ENCODE data around the gene CDH15. TPM values are rescaled to one million over a fixed set of nuclear protein-coding genes. Genes with fewer than 3 reads are reported as not detected.

The CDH15 gene
- total and polyA plus RNA-seq, 4 donors: 0.09 to 2.1 (median 1.3) TPM

DNA sequence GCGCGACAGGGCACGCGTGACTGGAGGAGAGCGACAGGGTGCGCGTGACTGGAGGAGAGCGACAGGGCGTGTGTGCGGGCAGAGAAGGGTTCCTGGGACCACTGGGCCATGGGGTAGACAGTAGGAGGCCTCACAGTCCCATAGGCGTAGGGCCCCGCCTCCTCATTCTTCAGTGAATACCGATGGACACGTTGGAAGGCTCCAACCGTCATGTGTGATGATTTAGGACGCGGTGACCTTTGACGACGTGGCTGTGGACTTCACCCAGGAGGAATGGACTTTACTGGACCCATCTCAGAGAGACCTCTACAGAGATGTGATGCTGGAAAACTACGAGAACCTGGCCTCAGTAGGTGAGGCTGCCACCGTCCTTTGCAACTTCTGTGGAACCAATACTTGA lies 51.4 kb downstream of the CDH15 start:
- DNase-seq: no peak
- ATAC-seq (ENCODE audit: insufficient read depth, low FRiP score): no peak
- Histone ChIP-seq H3K9me3 (ENCODE audit: control insufficient read depth in 4 of 4, insufficient read depth in 3 of 4, low read length in 3 of 4) (peaks cover 4 to 16% (median 9%) of the 10 kb centered on the region in 4 donors), H3K9ac (ENCODE audit: insufficient read depth in 1 of 2, low read length in 2 of 2) (no peak overlapping the region), H3K27me3 (ENCODE audit: control insufficient read depth in 3 of 3, insufficient read depth in 3 of 3, low read length in 2 of 3) (no peaks in the 10 kb centered on the region), H3K4me3 (no peak overlapping the region), H3K36me3 (ENCODE audit: control insufficient read depth in 4 of 4, insufficient read depth in 4 of 4, low read length in 4 of 4) (peaks cover 29 to 57% (median 45%) of the 10 kb centered on the region in 4 donors), H3K27ac (ENCODE audit: low read depth in 1 of 2, low read length in 1 of 2) (no peak overlapping the region), H3K4me1 (ENCODE audit: control insufficient read depth in 5 of 5, insufficient read depth in 5 of 5, low read length in 5 of 5) (no peaks in the 10 kb centered on the region)
- TF ChIP-seq, protein P1, sequence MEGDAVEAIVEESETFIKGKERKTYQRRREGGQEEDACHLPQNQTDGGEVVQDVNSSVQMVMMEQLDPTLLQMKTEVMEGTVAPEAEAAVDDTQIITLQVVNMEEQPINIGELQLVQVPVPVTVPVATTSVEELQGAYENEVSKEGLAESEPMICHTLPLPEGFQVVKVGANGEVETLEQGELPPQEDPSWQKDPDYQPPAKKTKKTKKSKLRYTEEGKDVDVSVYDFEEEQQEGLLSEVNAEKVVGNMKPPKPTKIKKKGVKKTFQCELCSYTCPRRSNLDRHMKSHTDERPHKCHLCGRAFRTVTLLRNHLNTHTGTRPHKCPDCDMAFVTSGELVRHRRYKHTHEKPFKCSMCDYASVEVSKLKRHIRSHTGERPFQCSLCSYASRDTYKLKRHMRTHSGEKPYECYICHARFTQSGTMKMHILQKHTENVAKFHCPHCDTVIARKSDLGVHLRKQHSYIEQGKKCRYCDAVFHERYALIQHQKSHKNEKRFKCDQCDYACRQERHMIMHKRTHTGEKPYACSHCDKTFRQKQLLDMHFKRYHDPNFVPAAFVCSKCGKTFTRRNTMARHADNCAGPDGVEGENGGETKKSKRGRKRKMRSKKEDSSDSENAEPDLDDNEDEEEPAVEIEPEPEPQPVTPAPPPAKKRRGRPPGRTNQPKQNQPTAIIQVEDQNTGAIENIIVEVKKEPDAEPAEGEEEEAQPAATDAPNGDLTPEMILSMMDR (IDR thresholded peaks at IDR 0.05; ENCODE audit: control extremely low read depth, extremely low read depth): no peak
- WGBS, 2 donors: 95% methylated on average over 21 of the region's 21 CpGs

DNA sequence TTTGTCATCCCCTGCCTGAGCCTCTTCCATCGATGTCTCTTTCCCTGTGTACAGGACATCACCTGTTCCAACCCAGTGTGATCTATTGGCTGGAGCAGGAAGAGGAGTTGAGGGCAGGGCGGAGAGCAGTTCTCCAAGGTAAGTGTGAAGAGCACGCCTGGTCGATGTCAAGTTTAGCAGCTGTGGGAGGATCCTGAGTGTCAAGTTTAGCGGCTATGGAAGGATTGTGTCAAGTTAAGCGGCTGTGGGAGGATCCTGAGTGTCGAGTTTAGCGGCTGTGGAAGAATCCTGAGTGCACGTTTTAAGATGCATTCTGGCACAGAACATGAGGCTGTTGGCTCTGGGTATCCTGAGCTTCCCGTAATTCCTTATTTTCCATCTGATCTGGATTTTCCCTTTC lies 53.1 kb downstream of the CDH15 start:
- Histone ChIP-seq H3K4me1 (ENCODE audit: control insufficient read depth in 5 of 5, insufficient read depth in 5 of 5, low read length in 5 of 5) (no peaks in the 10 kb centered on the region), H3K9ac (ENCODE audit: insufficient read depth in 1 of 2, low read length in 2 of 2) (no peak overlapping the region), H3K4me3 (no peak overlapping the region), H3K9me3 (ENCODE audit: control insufficient read depth in 4 of 4, insufficient read depth in 3 of 4, low read length in 3 of 4) (peaks cover 4 to 26% (median 14%) of the 10 kb centered on the region in 4 donors), H3K36me3 (ENCODE audit: control insufficient read depth in 4 of 4, insufficient read depth in 4 of 4, low read length in 4 of 4) (peaks cover 36 to 65% (median 59%) of the 10 kb centered on the region in 4 donors), H3K27ac (ENCODE audit: low read depth in 1 of 2, low read length in 1 of 2) (no peak overlapping the region), H3K27me3 (ENCODE audit: control insufficient read depth in 3 of 3, insufficient read depth in 3 of 3, low read length in 2 of 3) (no peaks in the 10 kb centered on the region)
- no peak for DNase-seq
- TF ChIP-seq, protein P1 (IDR thresholded peaks at IDR 0.05; ENCODE audit: control extremely low read depth, extremely low read depth): no peak
- 94 to 96% methylated on average over 10 of the region's 10 CpGs for whole genome bisulfite sequencing, 2 donors
- ATAC-seq (ENCODE audit: insufficient read depth, low FRiP score): no peak

DNA sequence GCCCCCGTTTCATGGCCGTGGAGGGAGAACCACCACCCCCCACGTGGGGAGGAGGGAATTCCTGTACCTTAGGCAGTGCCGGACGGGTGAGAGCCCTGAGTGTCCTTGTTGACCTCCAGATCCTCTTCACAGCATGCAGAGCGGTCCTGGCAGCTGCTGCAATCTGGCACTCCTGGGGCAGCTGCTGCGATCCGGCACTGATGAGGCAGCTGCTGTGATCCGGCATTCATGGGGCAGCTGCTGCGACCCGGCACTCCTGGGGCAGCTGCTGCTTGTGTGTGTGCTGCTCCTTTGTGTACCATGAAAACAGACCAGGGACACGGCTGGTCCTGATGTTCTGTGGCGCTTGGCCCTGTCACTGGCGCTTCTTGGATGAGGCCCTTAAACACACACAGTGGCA lies 58.7 kb downstream of the CDH15 start:
- Histone ChIP-seq H3K9me3 (ENCODE audit: control insufficient read depth in 4 of 4, insufficient read depth in 3 of 4, low read length in 3 of 4) (peaks cover 4 to 26% (median 19%) of the 10 kb centered on the region in 4 donors), H3K9ac (ENCODE audit: insufficient read depth in 1 of 2, low read length in 2 of 2) (no peak overlapping the region), H3K4me3 (no peak overlapping the region), H3K27ac (ENCODE audit: low read depth in 1 of 2, low read length in 1 of 2) (no peak overlapping the region), H3K36me3 (ENCODE audit: control insufficient read depth in 4 of 4, insufficient read depth in 4 of 4, low read length in 4 of 4) (peaks cover 31 to 79% (median 61%) of the 10 kb centered on the region in 4 donors), H3K27me3 (ENCODE audit: control insufficient read depth in 3 of 3, insufficient read depth in 3 of 3, low read length in 2 of 3) (no peaks in the 10 kb centered on the region), H3K4me1 (ENCODE audit: control insufficient read depth in 5 of 5, insufficient read depth in 5 of 5, low read length in 5 of 5) (peaks cover 0 to 5% (median 0%) of the 10 kb centered on the region in 5 donors)
- no peak for DNase-seq
- WGBS, 2 donors: 95 to 97% methylated on average over 14 of the region's 14 CpGs
- TF ChIP-seq, protein P1 (IDR thresholded peaks at IDR 0.05; ENCODE audit: control extremely low read depth, extremely low read depth): no peak
- no peak for ATAC-seq (ENCODE audit: insufficient read depth, low FRiP score)

DNA sequence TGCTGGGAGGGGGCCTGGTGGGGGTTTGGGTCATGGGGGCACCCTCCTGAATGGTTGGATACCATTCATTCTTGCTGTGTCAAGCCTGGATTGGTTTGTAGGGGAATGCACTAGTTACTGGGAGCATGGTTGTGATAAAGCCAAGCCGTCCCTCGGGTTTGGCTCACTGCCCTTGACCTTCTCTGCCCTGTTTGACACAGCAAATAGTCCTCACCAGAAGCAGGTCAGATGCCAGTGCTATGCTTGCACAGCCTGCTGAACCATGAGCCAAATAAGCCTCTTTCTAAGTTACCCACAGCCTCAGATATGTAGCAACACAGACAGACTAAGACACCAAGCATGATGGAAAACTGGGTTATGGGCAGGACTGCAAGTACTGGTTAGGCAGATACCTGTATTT lies 60.6 kb downstream of the CDH15 start:
- H3K27me3 ChIP-seq (ENCODE audit: control insufficient read depth in 3 of 3, insufficient read depth in 3 of 3, low read length in 2 of 3): no peaks in the 10 kb centered on the region
- 62 to 92% methylated on average over 2 of the region's 2 CpGs for WGBS, 2 donors
- DNase-seq (no peak), ATAC-seq (ENCODE audit: insufficient read depth, low FRiP score) (no peak)
- peaks cover 0 to 5% (median 0%) of the 10 kb centered on the region in 5 donors for H3K4me1 ChIP-seq (ENCODE audit: control insufficient read depth in 5 of 5, insufficient read depth in 5 of 5, low read length in 5 of 5)
- TF ChIP-seq, protein P1 (IDR thresholded peaks at IDR 0.05; ENCODE audit: control extremely low read depth, extremely low read depth): no peak
- H3K9ac ChIP-seq (ENCODE audit: insufficient read depth in 1 of 2, low read length in 2 of 2): no peak overlapping the region
- H3K9me3 ChIP-seq (ENCODE audit: control insufficient read depth in 4 of 4, insufficient read depth in 3 of 4, low read length in 3 of 4): peaks cover 4 to 21% (median 15%) of the 10 kb centered on the region in 4 donors
- H3K4me3 ChIP-seq: no peak overlapping the region
- peaks cover 24 to 70% (median 49%) of the 10 kb centered on the region in 4 donors for H3K36me3 ChIP-seq (ENCODE audit: control insufficient read depth in 4 of 4, insufficient read depth in 4 of 4, low read length in 4 of 4)
- no peak overlapping the region for H3K27ac ChIP-seq (ENCODE audit: low read depth in 1 of 2, low read length in 1 of 2)
